ENCODE data around the gene IDE.

Gene IDE

DNA sequence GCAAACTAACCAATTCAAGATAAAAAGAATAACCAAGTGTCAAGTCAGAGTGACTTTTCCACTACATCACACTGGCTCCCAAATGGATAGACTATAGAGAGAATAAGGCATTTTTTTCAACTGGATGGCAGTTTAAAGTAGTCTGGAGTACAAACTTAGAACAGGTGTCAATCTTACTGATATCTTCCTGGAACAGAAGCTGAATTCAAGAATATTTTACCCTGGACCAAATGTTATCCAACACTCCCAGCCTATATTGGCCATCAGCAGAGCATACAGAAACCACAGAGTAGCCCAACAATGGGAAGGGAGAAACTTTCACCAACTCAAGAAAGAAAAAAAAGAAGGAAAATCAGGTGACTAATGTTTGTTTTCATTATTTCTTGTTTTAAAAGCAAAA, 11.5 kb downstream of the IDE start:
- DNase-seq, result no peak

DNA sequence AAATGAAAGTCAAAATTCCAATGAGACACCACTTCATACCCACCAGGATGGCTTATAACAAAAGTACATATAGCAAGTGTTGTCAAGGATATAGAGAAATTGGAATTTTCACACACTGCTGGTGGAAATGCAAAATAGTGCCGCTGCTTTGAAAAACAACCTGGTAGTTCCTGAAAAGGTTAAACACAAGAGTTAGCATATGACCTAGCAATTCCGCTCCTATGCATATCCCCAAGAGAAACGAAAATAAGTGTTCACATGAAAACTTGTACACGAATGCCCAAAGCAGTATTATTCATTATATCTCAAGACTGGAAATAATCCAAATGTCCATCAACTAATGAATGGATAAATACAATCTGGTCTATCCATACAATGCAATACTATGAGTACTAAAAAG, 14.8 kb downstream of the IDE start:
- no peak for DNase-seq

DNA sequence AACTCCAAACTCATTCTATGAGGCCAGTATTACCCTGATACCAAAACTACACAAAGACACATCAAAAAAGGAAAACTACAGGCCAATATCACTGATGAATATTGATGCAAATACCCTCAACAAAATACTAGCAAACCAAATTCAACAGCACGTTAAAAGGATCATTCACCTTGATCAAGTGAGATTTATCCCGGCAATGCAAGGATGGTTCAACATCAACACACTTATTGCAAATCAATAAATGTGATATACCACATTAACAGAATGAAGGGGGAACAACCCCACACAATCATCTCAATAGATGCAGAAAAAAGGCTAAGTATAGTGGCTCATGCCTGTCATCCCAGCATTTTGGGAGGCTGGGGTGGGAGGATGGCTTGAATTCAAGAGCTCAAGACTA, 19.9 kb downstream of the IDE start:
- DNase-seq, result no peak

DNA sequence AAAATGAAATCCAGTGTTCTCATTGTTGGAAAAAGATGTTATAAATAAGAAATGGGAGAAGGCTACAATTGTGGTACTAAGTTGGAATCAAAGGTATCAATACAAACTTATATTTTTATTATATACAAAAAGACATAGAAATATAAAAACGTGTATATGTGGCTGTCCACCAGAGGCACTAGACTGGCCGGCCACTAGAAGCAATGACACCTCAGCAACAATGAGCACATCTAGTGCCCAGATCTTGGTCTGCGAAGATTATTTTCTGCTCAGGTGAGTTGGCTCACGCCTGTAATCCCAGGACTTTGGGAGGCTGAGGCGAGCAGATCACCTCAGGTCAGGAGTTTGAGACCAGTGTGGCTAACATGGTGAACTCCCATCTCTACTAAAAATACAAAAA, 21.6 kb downstream of the IDE start:
- DNase-seq, result no peak

DNA sequence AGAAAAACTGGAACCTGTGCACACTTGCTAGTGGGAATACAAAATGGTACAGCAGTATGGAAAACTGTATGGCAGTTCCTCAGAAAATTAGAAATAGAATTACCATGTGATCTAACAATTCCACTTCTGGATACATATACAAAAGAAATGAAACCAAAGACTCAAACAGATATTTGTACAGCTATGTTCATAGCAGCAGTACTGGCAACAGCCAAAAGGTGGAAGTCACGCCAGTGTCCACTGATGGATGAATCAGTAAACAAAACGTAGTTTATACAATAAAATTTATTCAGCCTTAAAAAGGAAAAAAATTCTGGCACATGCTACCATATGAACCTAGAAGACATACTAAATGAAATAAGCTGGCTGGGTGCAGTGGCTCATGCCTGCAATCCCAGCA, 23.0 kb downstream of the IDE start:
- DNase-seq, result no peak

DNA sequence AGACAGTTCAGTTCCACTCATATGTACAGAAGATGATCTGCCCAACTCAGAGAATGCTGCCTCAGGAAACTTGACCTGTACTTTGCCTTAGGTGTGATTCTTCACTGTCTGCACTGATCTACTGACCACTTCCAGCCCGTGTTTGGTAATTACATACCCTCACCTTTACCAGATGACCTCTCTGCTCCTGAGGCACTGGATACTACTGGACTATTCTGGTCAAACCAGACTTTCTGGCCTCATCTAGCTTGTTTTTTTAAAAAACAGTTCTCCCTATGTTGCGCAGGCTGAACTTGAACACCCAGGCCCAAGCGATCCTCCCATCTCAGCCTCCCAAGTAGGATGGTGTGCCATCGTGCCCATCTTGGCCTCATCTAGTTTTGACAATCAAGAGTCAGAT, 26.2 kb downstream of the IDE start:
- no peak for DNase-seq

DNA sequence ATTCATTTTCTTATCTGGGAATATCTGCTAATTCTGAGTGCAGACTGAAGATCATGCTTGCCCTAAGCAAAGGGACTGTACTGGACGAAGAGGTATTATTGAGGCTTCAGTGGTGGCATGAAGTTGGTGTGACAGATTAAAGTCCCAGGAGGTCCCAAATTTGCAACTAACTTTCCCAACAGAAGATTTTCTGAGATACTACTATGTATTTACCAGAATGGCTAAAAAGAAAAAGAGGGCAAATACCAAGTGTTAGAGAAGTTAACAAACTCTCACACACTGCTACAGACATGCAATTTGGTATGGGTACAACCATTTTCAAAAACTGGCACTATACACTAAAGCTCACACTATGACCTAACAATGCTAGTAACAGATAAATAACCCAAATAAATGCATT, 28.3 kb downstream of the IDE start:
- DNase-seq, result no peak

DNA sequence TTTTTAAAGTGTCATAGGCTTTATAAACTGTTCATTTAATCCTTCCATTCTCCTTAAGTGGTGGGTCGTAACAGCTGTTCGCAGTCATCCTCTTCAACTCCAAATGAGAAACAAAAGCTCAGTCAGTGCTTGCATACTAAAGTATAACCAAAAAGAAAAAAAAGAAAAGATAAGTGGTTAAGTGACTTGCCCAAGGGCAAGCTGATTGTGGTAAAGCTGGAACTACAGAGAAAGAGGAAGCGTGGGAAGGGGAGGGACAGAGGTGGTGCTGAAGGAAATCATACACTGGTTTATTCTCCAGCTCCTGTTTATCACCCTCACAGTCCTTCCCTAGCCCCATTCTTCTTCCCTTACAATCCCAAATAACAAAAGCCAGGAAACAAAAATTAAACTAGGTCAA, 29.6 kb downstream of the IDE start:
- no peak for DNase-seq

DNA sequence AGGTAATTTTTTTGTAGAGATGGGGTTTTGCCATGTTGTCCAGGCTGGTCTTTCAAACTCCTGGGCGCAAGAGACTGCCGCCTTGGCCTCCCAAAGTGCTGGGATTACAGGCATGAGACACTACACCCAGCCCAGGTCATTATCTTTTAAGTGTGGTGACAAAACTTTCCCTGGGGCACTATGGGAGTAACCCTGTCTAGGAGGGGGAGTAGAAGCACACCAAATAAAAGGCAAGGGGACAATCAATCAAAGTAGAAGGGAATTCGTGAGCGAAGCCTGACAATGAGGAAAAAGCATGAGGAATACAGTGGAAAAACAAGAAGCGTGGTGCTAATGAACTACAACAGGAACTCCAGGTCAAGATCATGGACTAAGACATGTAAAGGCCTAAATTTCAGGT, 31.4 kb downstream of the IDE start:
- no peak for DNase-seq

DNA sequence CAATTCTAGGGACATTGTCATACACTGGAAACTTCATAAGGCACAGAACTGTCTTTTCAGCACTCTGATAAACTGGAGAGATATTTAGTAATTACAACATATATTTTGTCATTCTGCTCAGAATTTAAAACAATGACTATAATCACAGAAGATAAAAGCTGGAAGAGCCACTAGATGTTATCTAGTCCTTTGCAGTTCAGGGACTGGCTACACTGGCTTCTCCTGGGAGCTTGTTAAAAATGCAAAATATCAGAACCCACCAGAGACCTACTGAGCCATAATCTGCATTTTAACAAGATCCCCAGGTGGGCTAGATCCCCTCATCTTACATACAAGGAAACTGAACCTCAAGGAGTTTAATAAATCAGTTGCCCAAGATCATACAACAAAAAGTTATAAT, 32.3 kb downstream of the IDE start:
- no peak for DNase-seq

DNA sequence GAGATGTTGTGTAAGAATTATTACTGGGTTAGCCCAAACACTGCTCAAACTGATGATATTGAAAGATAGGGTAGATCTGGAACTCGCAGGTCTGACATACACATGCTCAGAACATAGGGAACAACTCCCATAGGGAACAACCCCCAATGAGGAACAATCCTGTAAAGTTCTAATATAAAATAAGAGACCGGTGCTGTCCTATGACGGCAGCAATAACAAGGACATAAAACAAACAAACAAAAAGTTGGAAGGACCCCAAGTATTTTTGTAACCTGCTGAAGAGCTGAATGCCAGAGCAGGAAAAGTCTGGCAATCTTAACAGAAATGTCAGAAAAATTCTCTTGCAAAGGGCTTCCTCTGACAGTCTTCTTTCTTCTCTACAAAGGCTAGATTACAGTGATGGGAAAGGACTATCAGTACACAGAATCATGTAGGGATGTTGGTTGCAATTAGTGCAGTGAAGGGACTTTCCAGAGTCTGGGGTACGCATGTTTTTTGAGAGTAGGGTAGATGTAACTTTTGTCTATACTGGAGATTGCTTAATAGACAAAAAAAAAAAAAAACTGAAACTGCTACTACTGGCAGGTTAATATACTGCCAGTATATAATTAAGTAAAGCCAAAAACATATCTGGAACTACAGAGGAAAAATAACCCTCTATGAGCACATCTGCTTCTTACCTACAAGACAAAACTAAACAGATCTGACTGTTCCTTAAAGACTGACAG, 35.5 kb downstream of the IDE start:
- no peak for DNase-seq

DNA sequence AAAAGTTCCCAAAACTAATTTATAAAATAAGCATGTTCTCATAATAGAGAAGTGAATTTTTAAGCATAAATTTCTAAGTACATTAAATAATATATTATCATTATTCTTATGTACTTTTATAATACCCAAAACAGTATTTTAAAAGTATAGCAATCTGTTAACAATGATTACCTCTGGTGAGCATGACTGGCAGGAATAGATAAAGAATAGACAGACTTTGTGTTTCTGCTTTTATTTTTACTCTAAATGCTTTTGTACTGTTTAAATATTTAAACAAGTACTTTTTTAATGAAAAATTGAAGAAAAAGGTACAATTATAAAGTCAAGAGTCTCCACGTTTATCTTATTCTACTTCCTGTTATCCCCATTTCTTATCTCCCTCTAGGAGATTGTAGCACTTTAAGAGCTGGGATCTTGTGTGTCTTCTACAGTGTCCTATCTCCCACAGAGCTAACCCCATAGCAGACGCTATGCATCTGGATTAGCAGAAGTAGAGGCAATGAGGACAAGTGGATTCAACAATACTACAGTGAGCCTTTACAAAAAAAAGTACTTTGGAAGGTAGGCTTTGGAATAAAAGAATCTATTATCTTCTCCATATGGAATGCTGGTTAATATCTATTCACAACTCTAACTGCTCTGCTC, 42.9 kb downstream of the IDE start:
- no peak for DNase-seq

DNA sequence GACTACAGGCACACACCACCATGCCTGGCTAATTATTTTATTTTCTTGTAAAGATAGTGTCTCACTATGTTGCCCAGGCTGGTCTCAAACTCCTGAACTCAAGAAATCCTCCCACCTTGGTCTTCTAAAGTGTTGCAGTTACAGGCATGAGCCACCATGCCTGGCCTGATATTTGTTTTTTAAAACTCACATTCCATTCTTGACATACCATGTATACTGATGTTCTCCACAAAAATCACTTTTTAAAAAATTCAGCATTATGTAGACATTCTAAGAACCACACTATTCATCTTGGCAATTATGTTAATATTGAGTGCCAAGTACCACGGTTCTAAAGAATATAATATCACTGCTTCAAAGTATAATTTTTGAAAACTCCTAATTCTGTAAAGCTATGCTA, 43.5 kb downstream of the IDE start:
- peak; percentile 16 for DNase-seq

DNA sequence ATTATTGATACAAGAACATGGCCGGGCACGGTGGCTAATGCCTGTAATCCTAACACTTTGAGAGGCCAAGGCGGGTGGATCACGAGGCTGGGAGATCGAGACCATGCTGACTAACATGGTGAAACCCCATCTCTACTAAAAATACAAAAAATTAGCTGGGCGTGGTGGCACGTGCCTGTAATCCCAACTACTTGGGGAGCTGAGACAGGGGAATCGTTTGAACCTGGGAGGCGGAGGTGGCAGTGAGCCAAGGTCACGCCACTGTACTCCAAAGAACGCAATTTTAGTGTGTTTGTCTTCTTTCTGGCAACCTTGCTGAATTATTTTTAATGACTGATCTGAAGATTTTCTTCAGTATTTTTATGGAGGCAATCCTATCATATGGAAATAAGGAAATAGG, 46.2 kb downstream of the IDE start:
- no peak for DNase-seq

DNA sequence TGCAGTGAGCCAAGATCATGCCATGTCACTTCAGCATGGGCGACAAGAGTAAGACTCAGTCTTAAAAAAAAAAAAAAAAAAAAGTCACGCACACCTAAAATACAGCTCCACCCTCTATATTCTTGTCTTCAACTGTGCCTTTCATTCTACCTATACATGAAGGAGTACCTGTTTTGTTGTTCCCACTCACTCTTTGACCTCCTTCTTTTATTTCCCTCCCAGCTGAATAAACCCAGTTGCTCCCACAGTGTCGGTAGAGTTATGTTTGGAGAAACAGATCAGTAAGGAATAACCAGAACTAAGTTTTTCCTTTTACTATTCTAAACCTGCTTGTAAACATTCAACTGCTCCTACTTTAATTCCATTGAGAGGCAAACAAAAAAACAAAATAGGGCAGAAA, 50.3 kb downstream of the IDE start:
- no peak for DNase-seq

DNA sequence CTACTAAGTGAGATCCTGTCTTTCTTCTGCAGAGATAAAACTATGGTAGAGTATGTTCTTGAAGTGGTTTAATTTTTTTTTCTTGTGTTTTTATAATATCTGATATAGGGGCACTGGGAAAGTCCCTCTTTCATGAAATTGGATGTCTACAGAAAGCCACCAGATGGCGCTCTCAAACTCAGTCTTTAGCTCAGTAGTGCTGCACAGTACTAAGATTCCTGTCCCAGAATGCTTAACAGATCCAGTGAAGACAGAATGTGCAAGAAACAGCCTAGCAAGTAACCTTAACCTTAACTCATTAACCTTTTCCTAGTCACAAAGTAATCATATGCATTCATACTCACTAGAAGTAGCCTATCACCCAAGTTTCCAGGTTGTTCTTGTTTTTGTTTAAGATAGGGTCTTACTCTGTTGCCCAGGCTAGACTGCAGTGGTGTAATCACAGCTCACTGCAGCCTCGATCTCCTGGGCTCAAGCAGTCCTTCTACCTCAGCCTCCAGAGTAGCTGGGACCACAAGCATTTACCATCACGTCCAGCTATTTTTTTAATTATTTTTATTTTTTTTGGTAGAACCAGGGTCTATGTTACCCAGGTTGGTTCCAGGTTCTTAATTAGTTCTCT, 56.7 kb downstream of the IDE start:
- peak; percentile 67 for DNase-seq

DNA sequence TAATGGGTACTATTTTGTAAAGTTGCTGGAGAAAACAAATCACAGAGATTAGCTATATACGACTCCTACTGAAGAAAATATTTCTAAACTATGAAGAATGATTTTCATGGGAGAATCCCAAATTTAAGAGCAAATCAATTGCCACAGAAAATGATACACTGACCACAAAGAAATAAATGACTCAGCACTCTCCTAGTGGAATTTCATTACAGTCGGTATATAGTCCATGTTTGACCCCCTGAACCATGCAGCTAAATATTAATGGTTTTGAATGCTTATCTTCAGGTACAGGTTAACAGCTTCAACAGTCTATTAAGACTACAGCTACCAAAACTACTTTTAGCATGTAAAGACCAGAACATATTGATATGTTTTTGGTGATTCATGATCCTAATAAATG, 65.0 kb downstream of the IDE start:
- DNase-seq, result no peak

DNA sequence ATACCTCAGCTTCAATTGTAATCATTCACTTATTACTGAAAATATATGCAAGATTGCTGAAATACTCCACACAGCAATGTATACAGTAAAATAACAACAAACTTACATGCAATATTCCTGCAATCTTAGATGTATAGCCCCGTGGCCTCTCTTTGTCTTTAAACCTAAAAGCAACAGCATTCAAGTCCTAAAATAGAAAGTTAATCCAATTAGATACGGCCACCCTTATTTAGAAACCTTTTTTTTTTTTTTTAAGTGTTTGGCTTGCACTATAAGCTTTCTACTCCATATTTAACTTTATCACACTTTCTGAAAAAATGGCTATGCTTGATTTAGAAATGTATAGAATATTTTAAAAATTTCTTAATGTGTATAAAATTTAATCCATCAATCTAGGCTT, 67.6 kb downstream of the IDE start:
- DNase-seq, result no peak

DNA sequence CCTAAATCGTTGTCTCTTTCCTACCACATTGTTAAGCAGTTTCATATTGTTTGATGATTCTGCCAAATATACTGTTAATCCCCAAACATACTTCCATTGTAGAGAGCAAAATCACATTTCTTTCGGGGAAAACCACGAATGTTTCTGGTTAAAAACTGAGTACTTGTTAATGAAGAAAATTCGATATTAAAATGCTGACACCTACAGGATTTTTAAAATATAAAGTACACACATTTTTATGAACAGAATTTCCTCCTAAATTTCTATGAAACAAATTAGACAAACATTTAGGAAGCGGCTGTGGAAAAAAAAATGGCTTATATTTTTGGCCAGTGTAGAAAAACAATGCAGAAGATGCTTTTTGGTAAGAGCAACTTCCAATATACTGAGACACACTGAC, 68.8 kb downstream of the IDE start:
- DNase-seq, result no peak

DNA sequence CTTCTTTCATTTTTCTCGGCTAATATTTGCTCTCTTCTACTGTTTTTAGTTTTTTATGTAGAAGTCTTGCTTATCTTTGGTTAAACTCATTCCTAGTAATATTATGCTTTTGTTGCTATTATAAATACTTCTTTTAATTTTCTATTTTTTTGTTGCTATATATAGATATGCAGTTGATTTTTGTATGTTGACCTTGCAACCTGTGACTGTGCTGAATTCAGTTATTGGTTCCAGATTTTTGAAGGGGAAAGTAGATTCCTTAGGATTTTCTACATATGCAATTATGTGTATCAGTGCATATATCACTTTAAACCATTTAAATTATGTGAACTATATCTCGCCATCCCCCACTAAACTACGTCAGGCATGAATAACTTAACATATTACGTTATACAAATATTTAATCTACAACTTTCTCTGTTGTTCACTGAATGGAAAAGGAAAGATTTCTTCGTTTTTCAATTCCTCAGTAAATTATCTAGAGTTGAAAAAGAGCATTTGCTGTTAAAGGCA, 71.5 kb downstream of the IDE start:
- peak; percentile 15 for DNase-seq

DNA sequence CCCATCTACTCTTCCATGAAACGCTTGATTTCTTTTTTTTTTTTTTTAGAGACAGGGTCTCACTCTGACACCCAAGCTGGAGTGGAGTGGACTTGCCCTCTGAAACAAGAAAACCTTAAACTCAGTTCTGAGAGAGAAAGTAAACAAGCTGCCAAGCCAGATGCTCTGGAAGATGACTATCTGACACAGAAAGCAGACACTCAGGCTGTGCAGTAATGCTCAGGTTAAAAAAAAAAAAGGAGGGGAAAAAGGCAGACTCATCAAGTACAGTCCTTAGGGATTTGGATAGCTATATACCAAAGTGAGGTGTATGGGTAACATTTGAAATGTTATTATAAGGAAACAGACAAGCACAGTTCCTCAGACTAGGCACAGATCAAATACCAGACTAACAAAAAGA, 80.5 kb downstream of the IDE start:
- no peak for DNase-seq

DNA sequence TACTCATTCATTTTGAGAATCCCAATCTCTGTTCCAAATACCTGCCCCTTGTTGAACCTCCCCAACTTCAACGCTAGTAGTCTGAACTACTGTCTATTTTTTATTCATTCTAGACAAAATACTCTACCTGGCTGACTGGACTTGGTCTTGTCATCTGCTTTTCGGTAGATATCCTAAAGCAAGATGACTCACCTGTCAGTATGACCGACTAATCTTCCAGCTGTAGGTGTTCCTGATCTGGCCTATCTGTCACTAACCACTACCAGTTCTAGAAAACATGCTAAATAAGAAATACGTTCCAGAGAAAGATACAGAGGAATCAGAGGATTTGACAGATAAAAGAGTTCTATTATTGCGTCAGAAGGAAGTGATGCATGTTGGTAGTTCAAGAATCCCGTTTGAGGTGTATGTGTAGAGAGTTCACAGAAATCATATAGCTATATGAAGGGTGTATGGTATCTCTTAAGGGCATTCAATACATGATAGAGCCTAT, 81.1 kb downstream of the IDE start:
- DNase-seq, result no peak

DNA sequence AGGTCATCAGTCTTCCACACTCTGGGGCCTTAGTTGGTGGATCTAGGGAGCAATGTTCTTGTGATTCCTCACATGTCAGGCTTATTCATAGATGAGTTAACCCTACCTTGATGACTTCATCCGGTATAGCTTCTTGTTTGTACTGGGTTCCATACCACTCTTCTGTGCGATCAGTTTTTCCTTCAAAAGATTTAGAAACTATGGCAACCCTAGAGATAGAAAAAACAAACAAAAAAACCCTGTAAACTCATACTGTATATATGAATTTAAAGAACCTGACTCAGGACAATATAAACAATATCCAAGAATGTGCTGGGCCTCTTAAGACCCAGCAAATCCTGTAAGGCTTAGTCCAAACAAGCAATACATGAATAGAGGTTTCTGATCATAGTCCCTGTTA, 83.5 kb downstream of the IDE start:
- no peak for DNase-seq

DNA sequence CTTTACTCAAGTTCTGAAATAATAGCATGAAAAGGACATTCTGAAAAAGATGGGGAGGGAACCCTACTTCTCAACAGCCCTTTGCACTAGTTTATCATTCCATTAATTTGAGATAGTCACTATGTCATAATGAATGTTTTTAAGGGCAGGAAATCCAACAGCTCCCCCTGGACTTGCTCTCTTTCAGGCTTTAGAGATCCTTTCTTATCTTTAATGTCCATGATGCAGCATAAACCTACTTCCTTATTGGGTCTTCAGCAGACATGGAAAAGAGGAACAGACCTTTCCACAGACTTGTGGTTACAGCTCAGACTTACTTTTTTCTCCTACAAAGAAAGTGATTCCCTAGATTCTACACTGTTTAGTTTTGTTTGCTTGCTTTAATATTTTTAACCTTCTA, 87.3 kb downstream of the IDE start:
- no peak for DNase-seq
